HepG2 (cell line): ENCODE measurements around the gene PNN. TPM values are rescaled to one million over a fixed set of nuclear protein-coding genes. Genes with fewer than 3 reads are reported as not detected.

ENCODE experiments used
- ATF7 ChIP-seq, 2 experiments: fragments of 450-650 bp in 1 of 2; sonication (generic) in 1 of 2; formaldehyde crosslinking in 1 of 2; IDR thresholded peaks; 2 replicates each; pipeline versions ENCODE4 v1.4.0 to v1.6.1; 2016 to 2020; ENCODE audit warnings: antibody characterized with exemption in 1 of 2, mild to moderate bottlenecking in 1 of 2, missing genetic modification reagents in 1 of 2
- FOXK2 ChIP-seq: fragments of 450-650 bp; IDR thresholded peaks from 2 replicates; pipeline ENCODE4 v1.6.1; 2016
- FOXP1 ChIP-seq, 2 experiments: fragments of 450-650 bp in 1 of 2; IDR thresholded peaks; 2 replicates each; pipeline ENCODE4 v1.6.1; 2017 to 2018; ENCODE audit warnings: antibody characterized with exemption in 1 of 2
- IKZF1 ChIP-seq: fragments of 450-650 bp; IDR thresholded peaks from 2 replicates; pipeline ENCODE4 v1.7.1; 2016
- KLF16 ChIP-seq, 2 experiments: sonication (generic) in 1 of 2; formaldehyde crosslinking in 1 of 2; IDR thresholded peaks; 2 replicates each; pipeline versions ENCODE4 v1.6.1 to v1.8.0; 2016 to 2023; ENCODE audit warnings: missing genetic modification reagents in 2 of 2, missing compliant biosample characterization in 1 of 2
- NR2F2 ChIP-seq: IDR thresholded peaks from 2 replicates; pipeline ENCODE4 v1.6.1; 2012; ENCODE audit warnings: low read depth, inconsistent platforms, borderline replicate concordance
- RBM22 ChIP-seq: fragments of 200-400 bp; formaldehyde crosslinking; optimal IDR thresholded peaks from 2 replicates; pipeline ENCODE3; 2017; ENCODE audit warnings: mild to moderate bottlenecking, low read length, moderate library complexity
- SOX6 ChIP-seq, 2 experiments: fragments of 450-650 bp in 1 of 2; sonication (generic) in 1 of 2; formaldehyde crosslinking in 1 of 2; IDR thresholded peaks; 2 replicates each; pipeline versions ENCODE4 v1.4.0 to v1.6.1; 2017 to 2020; ENCODE audit warnings: antibody characterized with exemption in 1 of 2, mild to moderate bottlenecking in 1 of 2, missing genetic modification reagents in 1 of 2
- TBP ChIP-seq: sonication (generic); formaldehyde crosslinking; IDR thresholded peaks from 2 replicates; pipeline ENCODE4 v1.5.0; 2020; ENCODE audit warnings: missing genetic modification reagents
- TEAD3 ChIP-seq: optimal IDR thresholded peaks from 2 replicates; pipeline ENCODE3; 2016; ENCODE audit warnings: borderline replicate concordance
- ZNF232 ChIP-seq: sonication (generic); formaldehyde crosslinking; IDR thresholded peaks from 2 replicates; pipeline ENCODE4 v1.4.0; 2020; ENCODE audit warnings: missing genetic modification reagents, borderline replicate concordance
- ZNF317 ChIP-seq: sonication (generic); formaldehyde crosslinking; IDR thresholded peaks from 2 replicates; pipeline ENCODE4 v1.5.0; 2020; ENCODE audit warnings: mild to moderate bottlenecking, missing genetic modification reagents
- ZNF556 ChIP-seq: sonication (generic); formaldehyde crosslinking; IDR thresholded peaks from 2 replicates; pipeline ENCODE4 v1.4.0; 2020; ENCODE audit warnings: mild to moderate bottlenecking, missing genetic modification reagents, borderline replicate concordance
- ZNF816 ChIP-seq: sonication (generic); formaldehyde crosslinking; IDR thresholded peaks from 2 replicates; pipeline ENCODE4 v1.8.0; 2022; ENCODE audit warnings: missing genetic modification reagents, mild to moderate bottlenecking, borderline replicate concordance
- polyA plus RNA-seq, 8 experiments: library from polyadenylated mRNA; depleted of rRNA in 3 of 8; stranded (reverse) in 7 of 8; unstranded in 1 of 8; fragments of >200 nt; fragmentation: Illumina TruSeq in 4 of 8; extraction: Trizol in 4 of 8; gene quantifications; 2 replicates each; pipeline versions ENCODE4 v1.2.1 to v1.2.3, GENCODE V29; 2011 to 2016; ENCODE audit warnings: low read depth in 4 of 8, missing spikeins in 1 of 8, mixed read lengths in 1 of 8; ENCODE audit not compliant: insufficient read depth in 1 of 8
- total RNA-seq, 5 experiments: library from RNA; depleted of rRNA; stranded (reverse); fragments of >200 nt; fragmentation: Illumina TruSeq; extraction: Trizol; gene quantifications; 2 replicates each; pipeline ENCODE4 v1.2.3, GENCODE V29; 2016; ENCODE audit warnings: low read depth in 1 of 5
- TF ChIP-seq, protein P1 (sequence below), 2 experiments: fragments of 450-650 bp in 1 of 2; sonication (generic) in 1 of 2; formaldehyde crosslinking in 1 of 2; IDR thresholded peaks; 2 replicates each; pipeline versions ENCODE4 v1.6.1 to v1.8.0; 2016 to 2022; ENCODE audit warnings: antibody characterized with exemption in 1 of 2, mild to moderate bottlenecking in 1 of 2, missing genetic modification reagents in 1 of 2
- TF ChIP-seq, protein P2 (sequence below): fragments of 450-650 bp; IDR thresholded peaks from 2 replicates; pipeline ENCODE4 v1.6.1; 2017
- TF ChIP-seq, protein P3 (sequence below): sonication (generic); formaldehyde crosslinking; IDR thresholded peaks from 2 replicates; pipeline ENCODE4 v1.8.0; 2022; ENCODE audit warnings: missing genetic modification reagents, mild to moderate bottlenecking, moderate library complexity, borderline replicate concordance

The PNN gene
- total and polyA plus RNA-seq, 2 of the 13 experiments (the other 11 are each of a cell fraction or from before 2014, with no cell fraction given): 58.0 to 214 TPM

DNA sequence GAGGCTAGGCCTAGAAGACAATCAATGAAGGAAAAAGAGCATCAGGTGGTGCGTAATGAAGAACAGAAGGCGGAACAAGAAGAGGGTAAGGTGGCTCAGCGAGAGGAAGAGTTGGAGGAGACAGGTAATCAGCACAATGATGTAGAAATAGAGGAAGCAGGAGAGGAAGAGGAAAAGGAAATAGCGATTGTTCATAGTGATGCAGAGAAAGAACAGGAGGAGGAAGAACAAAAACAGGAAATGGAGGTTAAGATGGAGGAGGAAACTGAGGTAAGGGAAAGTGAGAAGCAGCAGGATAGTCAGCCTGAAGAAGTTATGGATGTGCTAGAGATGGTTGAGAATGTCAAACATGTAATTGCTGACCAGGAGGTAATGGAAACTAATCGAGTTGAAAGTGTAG is 5.5 kb downstream of the PNN start (continued):
- TF ChIP-seq, protein P1, sequence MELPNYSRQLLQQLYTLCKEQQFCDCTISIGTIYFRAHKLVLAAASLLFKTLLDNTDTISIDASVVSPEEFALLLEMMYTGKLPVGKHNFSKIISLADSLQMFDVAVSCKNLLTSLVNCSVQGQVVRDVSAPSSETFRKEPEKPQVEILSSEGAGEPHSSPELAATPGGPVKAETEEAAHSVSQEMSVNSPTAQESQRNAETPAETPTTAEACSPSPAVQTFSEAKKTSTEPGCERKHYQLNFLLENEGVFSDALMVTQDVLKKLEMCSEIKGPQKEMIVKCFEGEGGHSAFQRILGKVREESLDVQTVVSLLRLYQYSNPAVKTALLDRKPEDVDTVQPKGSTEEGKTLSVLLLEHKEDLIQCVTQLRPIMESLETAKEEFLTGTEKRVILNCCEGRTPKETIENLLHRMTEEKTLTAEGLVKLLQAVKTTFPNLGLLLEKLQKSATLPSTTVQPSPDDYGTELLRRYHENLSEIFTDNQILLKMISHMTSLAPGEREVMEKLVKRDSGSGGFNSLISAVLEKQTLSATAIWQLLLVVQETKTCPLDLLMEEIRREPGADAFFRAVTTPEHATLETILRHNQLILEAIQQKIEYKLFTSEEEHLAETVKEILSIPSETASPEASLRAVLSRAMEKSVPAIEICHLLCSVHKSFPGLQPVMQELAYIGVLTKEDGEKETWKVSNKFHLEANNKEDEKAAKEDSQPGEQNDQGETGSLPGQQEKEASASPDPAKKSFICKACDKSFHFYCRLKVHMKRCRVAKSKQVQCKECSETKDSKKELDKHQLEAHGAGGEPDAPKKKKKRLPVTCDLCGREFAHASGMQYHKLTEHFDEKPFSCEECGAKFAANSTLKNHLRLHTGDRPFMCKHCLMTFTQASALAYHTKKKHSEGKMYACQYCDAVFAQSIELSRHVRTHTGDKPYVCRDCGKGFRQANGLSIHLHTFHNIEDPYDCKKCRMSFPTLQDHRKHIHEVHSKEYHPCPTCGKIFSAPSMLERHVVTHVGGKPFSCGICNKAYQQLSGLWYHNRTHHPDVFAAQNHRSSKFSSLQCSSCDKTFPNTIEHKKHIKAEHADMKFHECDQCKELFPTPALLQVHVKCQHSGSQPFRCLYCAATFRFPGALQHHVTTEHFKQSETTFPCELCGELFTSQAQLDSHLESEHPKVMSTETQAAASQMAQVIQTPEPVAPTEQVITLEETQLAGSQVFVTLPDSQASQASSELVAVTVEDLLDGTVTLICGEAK (IDR thresholded peaks at IDR 0.05): 0 out of 2 replicates have a peak, but pooled peaks have one; percentile 38
- TF ChIP-seq, protein P1 (CRISPR knock-in tag; IDR thresholded peaks at IDR 0.05): no peak
- TF ChIP-seq FOXP1 (IDR thresholded peaks at IDR 0.05) (peak; percentile 80), FOXP1 (CRISPR knock-in tag; IDR thresholded peaks at IDR 0.05) (no peak), ZNF317 (CRISPR knock-in tag) (no peak), TBP (CRISPR knock-in tag) (no peak), RBM22 (peak; percentile 76), ZNF232 (CRISPR knock-in tag) (no peak), SOX6 (IDR thresholded peaks at IDR 0.05) (no peak; the same call in none of the 2 replicates), SOX6 (CRISPR knock-in tag; IDR thresholded peaks at IDR 0.05) (no peak), NR2F2 (no peak), ATF7 (IDR thresholded peaks at IDR 0.05) (peak; percentile 49; the same call in 1 of the 2 replicates), ATF7 (CRISPR knock-in tag; IDR thresholded peaks at IDR 0.05) (no peak), KLF16 (CRISPR knock-in tag; IDR thresholded peaks at IDR 0.05) (no peak), FOXK2 (0 out of 2 replicates have a peak, but pooled peaks have one; percentile 51), IKZF1 (peak; percentile 100; the same call in 1 of the 2 replicates), ZNF816 (CRISPR knock-in tag) (peak; percentile 50; the same call in 1 of the 2 replicates), ZNF556 (CRISPR knock-in tag) (0 out of 2 replicates have a peak, but pooled peaks have one; percentile 12), TEAD3 (CRISPR knock-in tag) (peak; percentile 10)
- TF ChIP-seq, protein P2, sequence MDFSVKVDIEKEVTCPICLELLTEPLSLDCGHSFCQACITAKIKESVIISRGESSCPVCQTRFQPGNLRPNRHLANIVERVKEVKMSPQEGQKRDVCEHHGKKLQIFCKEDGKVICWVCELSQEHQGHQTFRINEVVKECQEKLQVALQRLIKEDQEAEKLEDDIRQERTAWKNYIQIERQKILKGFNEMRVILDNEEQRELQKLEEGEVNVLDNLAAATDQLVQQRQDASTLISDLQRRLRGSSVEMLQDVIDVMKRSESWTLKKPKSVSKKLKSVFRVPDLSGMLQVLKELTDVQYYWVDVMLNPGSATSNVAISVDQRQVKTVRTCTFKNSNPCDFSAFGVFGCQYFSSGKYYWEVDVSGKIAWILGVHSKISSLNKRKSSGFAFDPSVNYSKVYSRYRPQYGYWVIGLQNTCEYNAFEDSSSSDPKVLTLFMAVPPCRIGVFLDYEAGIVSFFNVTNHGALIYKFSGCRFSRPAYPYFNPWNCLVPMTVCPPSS: peak; percentile 96; the same call in 1 of the 2 replicates
- TF ChIP-seq, protein P3, sequence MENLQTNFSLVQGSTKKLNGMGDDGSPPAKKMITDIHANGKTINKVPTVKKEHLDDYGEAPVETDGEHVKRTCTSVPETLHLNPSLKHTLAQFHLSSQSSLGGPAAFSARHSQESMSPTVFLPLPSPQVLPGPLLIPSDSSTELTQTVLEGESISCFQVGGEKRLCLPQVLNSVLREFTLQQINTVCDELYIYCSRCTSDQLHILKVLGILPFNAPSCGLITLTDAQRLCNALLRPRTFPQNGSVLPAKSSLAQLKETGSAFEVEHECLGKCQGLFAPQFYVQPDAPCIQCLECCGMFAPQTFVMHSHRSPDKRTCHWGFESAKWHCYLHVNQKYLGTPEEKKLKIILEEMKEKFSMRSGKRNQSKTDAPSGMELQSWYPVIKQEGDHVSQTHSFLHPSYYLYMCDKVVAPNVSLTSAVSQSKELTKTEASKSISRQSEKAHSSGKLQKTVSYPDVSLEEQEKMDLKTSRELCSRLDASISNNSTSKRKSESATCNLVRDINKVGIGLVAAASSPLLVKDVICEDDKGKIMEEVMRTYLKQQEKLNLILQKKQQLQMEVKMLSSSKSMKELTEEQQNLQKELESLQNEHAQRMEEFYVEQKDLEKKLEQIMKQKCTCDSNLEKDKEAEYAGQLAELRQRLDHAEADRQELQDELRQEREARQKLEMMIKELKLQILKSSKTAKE: 0 out of 2 replicates have a peak, but pooled peaks have one; percentile 27
